Liver (tissue), 3 donors: ENCODE data around the gene MMP21.

Experiments used
- ATF3 ChIP-seq: IDR thresholded peaks from 2 replicates; pipeline ENCODE4 v1.6.1; 2016; ENCODE audit warnings: antibody characterized with exemption
- CTCF ChIP-seq: fragments of 150-350 bp; IDR thresholded peaks from 2 replicates; pipeline ENCODE4 v1.5.1; 2017; ENCODE audit warnings: improper control_type of control experiment, low read depth, low read length; ENCODE audit not compliant: missing input control
- EGR1 ChIP-seq, 2 donors: IDR thresholded peaks; 2 replicates each; pipeline ENCODE4 v1.6.1; 2016 to 2018; ENCODE audit warnings: antibody characterized with exemption in 2 of 2, low read depth in 2 of 2
- FOXA2 ChIP-seq: IDR thresholded peaks from 2 replicates; pipeline ENCODE4 v1.6.1; 2016; ENCODE audit warnings: antibody characterized with exemption
- GABPA ChIP-seq, 2 donors: IDR thresholded peaks in 1 of 2; conservative IDR thresholded peaks in 1 of 2; 2 replicates each; pipeline ENCODE4 v1.6.1; 2016; ENCODE audit warnings: antibody characterized with exemption in 2 of 2, mild to moderate bottlenecking in 1 of 2, moderate library complexity in 1 of 2
- HNF4A ChIP-seq, 2 donors: conservative IDR thresholded peaks; 2 replicates each; pipeline ENCODE4 v1.6.1; 2016; ENCODE audit warnings: antibody characterized with exemption in 2 of 2, mild to moderate bottlenecking in 2 of 2
- JUND ChIP-seq, 2 donors: IDR thresholded peaks; 2 replicates each; pipeline ENCODE4 v1.6.1; 2016; ENCODE audit warnings: antibody characterized with exemption in 2 of 2
- REST ChIP-seq: IDR thresholded peaks from 2 replicates; pipeline ENCODE4 v1.6.1; 2016; ENCODE audit warnings: antibody characterized with exemption, mild to moderate bottlenecking
- SP1 ChIP-seq: IDR thresholded peaks from 2 replicates; pipeline ENCODE4 v1.6.1; 2018; ENCODE audit warnings: antibody characterized with exemption, mild to moderate bottlenecking
- TAF1 ChIP-seq: conservative IDR thresholded peaks from 2 replicates; pipeline ENCODE4 v1.6.1; 2016; ENCODE audit warnings: antibody characterized with exemption, mild to moderate bottlenecking
- donor health status: healthy.
- donor health status: healthy.

- no peak for TF ChIP-seq CTCF
- no peak for TF ChIP-seq SP1
- TF ChIP-seq JUND (IDR thresholded peaks at IDR 0.05), result no peak
- no peak for TF ChIP-seq HNF4A (conservative IDR thresholded peaks at IDR 0.05)
- no peak for TF ChIP-seq FOXA2
- TF ChIP-seq ATF3, result no peak
- TF ChIP-seq GABPA (IDR thresholded peaks at IDR 0.05 in 1 of 2, conservative IDR thresholded peaks at IDR 0.05 in 1 of 2), result no peak
- no peak for TF ChIP-seq EGR1 (IDR thresholded peaks at IDR 0.05; ENCODE audit: low read depth in 2 of 2)
- TF ChIP-seq TAF1, result no peak
- TF ChIP-seq REST, result no peak
Observed at GRCh38 chr10:125817337-125817946, 41.8 kb upstream of the MMP21 start.
